ENCODE data around the gene ASMTL.

GRCh38 chrX:1411326-1411725 is 41.4 kb downstream of the ASMTL start:
- TF ChIP-seq POLR2AphosphoS5 (IDR thresholded peaks at IDR 0.05; ENCODE audit: borderline replicate concordance, low read depth, low read length) (no peak), EZH2 (IDR thresholded peaks at IDR 0.05) (no peak), FOXP2 (optimal IDR thresholded peaks at IDR 0.05; ENCODE audit: control extremely low read depth, extremely low read length, insufficient read depth) (no peak)

All from SK-N-MC (cell line).